Esophagus squamous epithelium (tissue), 4 donors: Measurements from ENCODE around the gene ASPN.

ENCODE experiments used
- POLR2A ChIP-seq, 4 donors: fragments of 450-650 bp; IDR thresholded peaks; one replicate each; pipeline ENCODE4 v1.6.1; 2017; ENCODE audit warnings: antibody characterized with exemption in 4 of 4, mild to moderate bottlenecking in 4 of 4, moderate library complexity in 3 of 4
- TF ChIP-seq, protein P1 (sequence below), 6 experiments: fragments of 450-650 bp in 4 of 6; fragments of 200-600 bp in 2 of 6; sonication (generic) in 2 of 6; IDR thresholded peaks; one replicate each; pipeline ENCODE4 v1.5.1; 2016 to 2019; ENCODE audit warnings: antibody characterized with exemption in 6 of 6, mild to moderate bottlenecking in 4 of 6, moderate library complexity in 4 of 6

- TF ChIP-seq, protein P1, sequence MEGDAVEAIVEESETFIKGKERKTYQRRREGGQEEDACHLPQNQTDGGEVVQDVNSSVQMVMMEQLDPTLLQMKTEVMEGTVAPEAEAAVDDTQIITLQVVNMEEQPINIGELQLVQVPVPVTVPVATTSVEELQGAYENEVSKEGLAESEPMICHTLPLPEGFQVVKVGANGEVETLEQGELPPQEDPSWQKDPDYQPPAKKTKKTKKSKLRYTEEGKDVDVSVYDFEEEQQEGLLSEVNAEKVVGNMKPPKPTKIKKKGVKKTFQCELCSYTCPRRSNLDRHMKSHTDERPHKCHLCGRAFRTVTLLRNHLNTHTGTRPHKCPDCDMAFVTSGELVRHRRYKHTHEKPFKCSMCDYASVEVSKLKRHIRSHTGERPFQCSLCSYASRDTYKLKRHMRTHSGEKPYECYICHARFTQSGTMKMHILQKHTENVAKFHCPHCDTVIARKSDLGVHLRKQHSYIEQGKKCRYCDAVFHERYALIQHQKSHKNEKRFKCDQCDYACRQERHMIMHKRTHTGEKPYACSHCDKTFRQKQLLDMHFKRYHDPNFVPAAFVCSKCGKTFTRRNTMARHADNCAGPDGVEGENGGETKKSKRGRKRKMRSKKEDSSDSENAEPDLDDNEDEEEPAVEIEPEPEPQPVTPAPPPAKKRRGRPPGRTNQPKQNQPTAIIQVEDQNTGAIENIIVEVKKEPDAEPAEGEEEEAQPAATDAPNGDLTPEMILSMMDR (IDR thresholded peaks at IDR 0.05) = no peak
- TF ChIP-seq POLR2A (IDR thresholded peaks at IDR 0.05) = no peak
Measured at GRCh38 chr9:92482329-92482728, at the start of gene ASPN.
